Left lung (tissue), 10 donors: ENCODE measurements around the gene ENG. TPM values are rescaled to one million over a fixed set of nuclear protein-coding genes. Genes with fewer than 3 reads are reported as not detected.

Experiments used
- ATAC-seq: fragments of 200-7000 bp; cut with Tn5 transposase; one replicate; pipeline ENCODE4 v1.9.1; 2020; ENCODE audit warnings: moderate library complexity
- DNase-seq, 4 donors: peaks; one replicate each; pipeline ENCODE4 v3.0.0-alpha.2; 2013 to 2020
- H3K27ac ChIP-seq, 2 donors: fragments of 200-600 bp; sonication (generic) in 1 of 2; one replicate each; pipeline versions ENCODE4 v1.5.0 to v1.8.0; 2020 to 2021
- H3K27me3 ChIP-seq, 2 donors: fragments of 200-600 bp; sonication (generic) in 1 of 2; one replicate each; pipeline versions ENCODE4 v1.5.0 to v1.8.0; 2020 to 2021
- H3K36me3 ChIP-seq, 2 donors: fragments of 200-600 bp; sonication (generic) in 1 of 2; one replicate each; pipeline versions ENCODE4 v1.5.0 to v1.8.0; 2020 to 2021
- H3K4me1 ChIP-seq, 2 donors: fragments of 200-600 bp; one replicate each; pipeline ENCODE4 v1.8.0; 2021
- H3K4me3 ChIP-seq, 2 donors: fragments of 200-600 bp; sonication (generic) in 1 of 2; one replicate each; pipeline versions ENCODE4 v1.5.0 to v1.8.0; 2020 to 2021; ENCODE audit warnings: mild to moderate bottlenecking in 1 of 2
- H3K9me3 ChIP-seq, 2 donors: fragments of 200-600 bp; sonication (generic) in 1 of 2; one replicate each; pipeline versions ENCODE4 v1.5.0 to v1.8.0; 2020 to 2021
- CTCF ChIP-seq, 2 donors: fragments of 200-600 bp; sonication (generic) in 1 of 2; IDR thresholded peaks; one replicate each; pipeline versions ENCODE4 v1.5.0 to v1.8.0; 2021; ENCODE audit warnings: antibody characterized with exemption in 2 of 2
- intact Hi-C, 2 donors: fragments of 100-400 bp; cut with DNase I; formaldehyde crosslinking; loops; one replicate each; pipeline versions ENCODE4 v1.11.2 to v1.14.2; 2022
- polyA plus RNA-seq, 6 donors: library from polyadenylated mRNA; unstranded; fragments of 120-200 nt; gene quantifications; one replicate each; pipeline ENCODE4 v1.2.1, GENCODE V29; 2013; ENCODE audit not compliant: insufficient read length in 6 of 6
- total RNA-seq, 2 donors: library from RNA; stranded (reverse); fragmentation: NEBNext Ultra II Directional; extraction: Animal tissue kit (Norgen Biotek cat#: 25700); gene quantifications; one replicate each; pipeline ENCODE4 v1.2.1, GENCODE V29; 2021
- donor health status: DM: no; HTN: yes; CAD: no.
- donor health status: DM: no; HTN: no; CAD: no.

Gene ENG
- total and polyA plus RNA-seq, 8 donors, result 71.8 to 354 (median 93.6) TPM

- no peak for TF ChIP-seq CTCF (IDR thresholded peaks at IDR 0.05)
- intact Hi-C loops, result no loop called here
Observed at GRCh38 chr9:127803507-127804352, 50.7 kb downstream of the ENG start.

GRCh38 chr9:127802576-127803443 lies 51.6 kb downstream of the ENG start, which contains the start of gene FPGS:
Gene FPGS (plus strand): TSS chr9:127802882. CDS start chr9:127802925, 43 bp downstream.
- H3K9me3 ChIP-seq, result no peaks in the 10 kb centered on the region
- intact Hi-C loops, result no loop called here
- H3K27me3 ChIP-seq, result no peaks in the 10 kb centered on the region
- peak within 1 kb of the TSS; percentile 90 to 92 for H3K27ac ChIP-seq
- H3K4me3 ChIP-seq, result peak within 1 kb of the TSS; percentile 70 to 71
- peaks cover 0 to 38% of the 10 kb centered on the region in 2 donors for H3K36me3 ChIP-seq
- TF ChIP-seq CTCF (IDR thresholded peaks at IDR 0.05), result no peak
- ATAC-seq (peak; percentile 88), DNase-seq (peak; percentile 88 to 93 (median 90))
- H3K4me1 ChIP-seq, result peaks cover 16 to 43% of the 10 kb centered on the region in 2 donors

More at GRCh38 chr9:127803507-127804352, 50.7 kb downstream of the ENG start:
- peak overlapping the region; percentile 90 to 92 for H3K27ac ChIP-seq
- H3K27me3 ChIP-seq, result no peaks in the 10 kb centered on the region
- peak; percentile 27 for ATAC-seq
- peak overlapping the region; percentile 70 to 71 for H3K4me3 ChIP-seq
- DNase-seq, result peak in 2 of 4 donors; percentile 51 to 78
- peaks cover 16 to 43% of the 10 kb centered on the region in 2 donors for H3K4me1 ChIP-seq
- no peaks in the 10 kb centered on the region for H3K9me3 ChIP-seq
- peaks cover 0 to 47% of the 10 kb centered on the region in 2 donors for H3K36me3 ChIP-seq

- peaks cover 0 to 7% of the 10 kb centered on the region in 2 donors for H3K27me3 ChIP-seq
- H3K4me1 ChIP-seq, result peaks cover 20 to 45% of the 10 kb centered on the region in 2 donors
- TF ChIP-seq CTCF (IDR thresholded peaks at IDR 0.05), result no peak
- H3K36me3 ChIP-seq, result peaks cover 0 to 30% of the 10 kb centered on the region in 2 donors
- peak overlapping the region; percentile 17 to 70 for H3K4me3 ChIP-seq
- peak in 2 of 4 donors; percentile 57 to 61 for DNase-seq
- H3K27ac ChIP-seq, result peak overlapping the region; percentile 90 to 92
- intact Hi-C loops, result no loop called here
- ATAC-seq, result peak; percentile 3
- no peaks in the 10 kb centered on the region for H3K9me3 ChIP-seq
Observed at GRCh38 chr9:127801955-127802575, 52.4 kb downstream of the ENG start.

- DNase-seq, result no peak
- intact Hi-C loops, result loop anchor here in 1 of 2 donors (10.0 kb wide), 1 partner anchor 78 kb away; the partner anchor contains the start of gene AK1
- peak overlapping the region; percentile 54 to 57 for H3K27ac ChIP-seq
Observed at GRCh38 chr9:127796852-127797370, 57.5 kb downstream of the ENG start.

More at GRCh38 chr9:127796852-127797370, 57.5 kb downstream of the ENG start:
- Histone ChIP-seq H3K4me3 (no peak overlapping the region), H3K27me3 (peaks cover 0 to 11% of the 10 kb centered on the region in 2 donors), H3K9me3 (no peaks in the 10 kb centered on the region), H3K4me1 (peaks cover 12 to 63% of the 10 kb centered on the region in 2 donors), H3K36me3 (peaks cover 0 to 24% of the 10 kb centered on the region in 2 donors)
- TF ChIP-seq CTCF (IDR thresholded peaks at IDR 0.05), result no peak
- no peak for ATAC-seq
